ENCODE measurements around the gene ADD2.

ADD2 gene

DNA sequence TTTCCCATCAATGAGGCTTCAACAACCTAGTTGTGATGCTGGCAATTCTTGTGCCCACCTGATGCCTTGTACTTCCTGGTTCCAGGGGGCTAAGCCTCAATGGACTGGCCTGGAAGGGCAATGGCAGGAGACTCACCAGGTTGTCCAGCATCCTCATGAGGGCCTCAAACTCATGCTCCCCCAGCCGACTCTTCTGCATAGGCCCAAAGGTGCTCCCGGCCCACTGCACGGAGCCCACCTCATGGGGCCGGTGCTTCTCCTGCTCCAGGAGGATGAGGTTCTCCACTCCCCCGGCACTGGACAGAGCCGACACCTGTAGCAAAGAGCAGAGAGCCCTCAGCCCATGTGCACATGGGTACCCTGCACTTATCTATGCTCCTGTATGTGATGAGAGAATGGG, 84.5 kb downstream of the ADD2 start:
- Histone ChIP-seq H3K27me3 (ENCODE audit: insufficient read depth, low read length, poor library complexity) (no peaks in the 10 kb centered on the region), H3K79me1 (ENCODE audit: low read length) (no peaks in the 10 kb centered on the region)

GRCh38 chr2:70680735-70681134, 87.3 kb downstream of the ADD2 start:
- no peak overlapping the region for H3K18ac ChIP-seq (ENCODE audit: low read length)
- H3K4me2 ChIP-seq (ENCODE audit: low read length): no peak overlapping the region
- no peaks in the 10 kb centered on the region for H3K79me2 ChIP-seq (ENCODE audit: control insufficient read depth, insufficient read depth, low read length)
- peaks cover 4% of the 10 kb centered on the region for H3K36me3 ChIP-seq (ENCODE audit: control insufficient read depth, insufficient read depth, low read length)
- H3K79me1 ChIP-seq (ENCODE audit: low read length): no peaks in the 10 kb centered on the region
- no peak overlapping the region for H2BK15ac ChIP-seq (replicated peaks; ENCODE audit: low read depth)
- no peak overlapping the region for H3K56ac ChIP-seq (ENCODE audit: low read length)
- H3K4ac ChIP-seq (ENCODE audit: low read depth, low read length): no peak overlapping the region
- no CpG with 5 or more reads among the region's 2 CpGs for WGBS (ENCODE audit: extremely low coverage, insufficient coverage, low lambda C conversion rate)
- DNase-seq: no peak
- H3K9ac ChIP-seq (ENCODE audit: low read length): no peak overlapping the region
- H2AK5ac ChIP-seq (ENCODE audit: low read length): no peak overlapping the region
- no peak overlapping the region for H4K5ac ChIP-seq (ENCODE audit: low read length)
- no peak overlapping the region for H2BK5ac ChIP-seq (ENCODE audit: low read length)
- no peaks in the 10 kb centered on the region for H3K4me1 ChIP-seq (ENCODE audit: control insufficient read depth, low read depth, low read length)
- no peak overlapping the region for H3K4me3 ChIP-seq (ENCODE audit: low read length)
- no peaks in the 10 kb centered on the region for H3K27me3 ChIP-seq (ENCODE audit: insufficient read depth, low read length, poor library complexity)
- H3K23ac ChIP-seq (ENCODE audit: low read length): no peak overlapping the region
- H3K27ac ChIP-seq (ENCODE audit: low read depth, low read length): no peak overlapping the region
- H4K8ac ChIP-seq (ENCODE audit: low read depth, low read length): no peak overlapping the region
- no peak overlapping the region for H2BK120ac ChIP-seq (ENCODE audit: low read depth, low read length)

More for the DNA sequence above, 84.5 kb downstream of the ADD2 start:
- Histone ChIP-seq H3K18ac (ENCODE audit: low read length) (no peak overlapping the region), H3K56ac (ENCODE audit: low read length) (no peak overlapping the region), H2BK15ac (replicated peaks; ENCODE audit: low read depth) (no peak overlapping the region), H2BK120ac (ENCODE audit: low read depth, low read length) (no peak overlapping the region), H4K5ac (ENCODE audit: low read length) (no peak overlapping the region), H2AK5ac (ENCODE audit: low read length) (no peak overlapping the region), H3K4me1 (ENCODE audit: control insufficient read depth, low read depth, low read length) (peaks cover 4% of the 10 kb centered on the region), H3K23ac (ENCODE audit: low read length) (no peak overlapping the region), H3K4me3 (ENCODE audit: low read length) (no peak overlapping the region), H3K9ac (ENCODE audit: low read length) (no peak overlapping the region), H3K4me2 (ENCODE audit: low read length) (no peak overlapping the region), H3K4ac (ENCODE audit: low read depth, low read length) (no peak overlapping the region), H2BK5ac (ENCODE audit: low read length) (no peak overlapping the region), H3K27ac (ENCODE audit: low read depth, low read length) (no peak overlapping the region), H3K36me3 (ENCODE audit: control insufficient read depth, insufficient read depth, low read length) (peaks cover 3% of the 10 kb centered on the region), H3K79me2 (ENCODE audit: control insufficient read depth, insufficient read depth, low read length) (no peaks in the 10 kb centered on the region), H4K8ac (ENCODE audit: low read depth, low read length) (no peak overlapping the region)
- no peak for DNase-seq
- WGBS (ENCODE audit: extremely low coverage, insufficient coverage, low lambda C conversion rate): no CpG with 5 or more reads among the region's 6 CpGs

DNA sequence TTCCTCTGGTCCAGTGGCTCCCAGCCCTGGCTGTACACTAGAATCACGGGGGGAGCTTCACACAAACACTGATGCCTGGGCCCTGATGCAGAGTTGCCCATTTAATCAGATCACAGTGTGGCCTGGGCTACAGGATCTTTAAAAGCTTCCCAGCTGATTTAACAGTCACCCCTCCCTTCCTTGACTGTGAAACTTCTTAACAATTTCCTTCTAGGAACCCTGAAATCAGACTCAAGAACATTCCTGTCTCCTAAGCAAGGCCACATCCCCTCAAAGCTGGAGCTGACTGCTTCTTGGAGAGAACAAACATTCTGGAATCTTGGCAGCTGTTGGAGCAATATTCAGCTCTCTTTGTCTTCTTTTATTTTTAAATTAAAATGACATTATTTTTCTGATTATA, 88.7 kb downstream of the ADD2 start:
- no peaks in the 10 kb centered on the region for H3K79me2 ChIP-seq (ENCODE audit: control insufficient read depth, insufficient read depth, low read length)
- DNase-seq: no peak
- H2BK15ac ChIP-seq (replicated peaks; ENCODE audit: low read depth): no peak overlapping the region
- H3K27ac ChIP-seq (ENCODE audit: low read depth, low read length): no peak overlapping the region
- H3K56ac ChIP-seq (ENCODE audit: low read length): no peak overlapping the region
- H3K4me1 ChIP-seq (ENCODE audit: control insufficient read depth, low read depth, low read length): no peaks in the 10 kb centered on the region
- H3K18ac ChIP-seq (ENCODE audit: low read length): no peak overlapping the region
- H4K5ac ChIP-seq (ENCODE audit: low read length): no peak overlapping the region
- no CpG with 5 or more reads among the region's 1 CpG for WGBS (ENCODE audit: extremely low coverage, insufficient coverage, low lambda C conversion rate)
- no peak overlapping the region for H3K23ac ChIP-seq (ENCODE audit: low read length)
- H2BK120ac ChIP-seq (ENCODE audit: low read depth, low read length): no peak overlapping the region
- no peak overlapping the region for H2BK5ac ChIP-seq (ENCODE audit: low read length)
- no peak overlapping the region for H3K4me2 ChIP-seq (ENCODE audit: low read length)
- no peak overlapping the region for H3K4ac ChIP-seq (ENCODE audit: low read depth, low read length)
- no peak overlapping the region for H4K8ac ChIP-seq (ENCODE audit: low read depth, low read length)
- H3K9ac ChIP-seq (ENCODE audit: low read length): no peak overlapping the region
- no peak overlapping the region for H3K4me3 ChIP-seq (ENCODE audit: low read length)
- H3K36me3 ChIP-seq (ENCODE audit: control insufficient read depth, insufficient read depth, low read length): peaks cover 4% of the 10 kb centered on the region
- H3K79me1 ChIP-seq (ENCODE audit: low read length): no peaks in the 10 kb centered on the region
- no peaks in the 10 kb centered on the region for H3K27me3 ChIP-seq (ENCODE audit: insufficient read depth, low read length, poor library complexity)
- H2AK5ac ChIP-seq (ENCODE audit: low read length): no peak overlapping the region

DNA sequence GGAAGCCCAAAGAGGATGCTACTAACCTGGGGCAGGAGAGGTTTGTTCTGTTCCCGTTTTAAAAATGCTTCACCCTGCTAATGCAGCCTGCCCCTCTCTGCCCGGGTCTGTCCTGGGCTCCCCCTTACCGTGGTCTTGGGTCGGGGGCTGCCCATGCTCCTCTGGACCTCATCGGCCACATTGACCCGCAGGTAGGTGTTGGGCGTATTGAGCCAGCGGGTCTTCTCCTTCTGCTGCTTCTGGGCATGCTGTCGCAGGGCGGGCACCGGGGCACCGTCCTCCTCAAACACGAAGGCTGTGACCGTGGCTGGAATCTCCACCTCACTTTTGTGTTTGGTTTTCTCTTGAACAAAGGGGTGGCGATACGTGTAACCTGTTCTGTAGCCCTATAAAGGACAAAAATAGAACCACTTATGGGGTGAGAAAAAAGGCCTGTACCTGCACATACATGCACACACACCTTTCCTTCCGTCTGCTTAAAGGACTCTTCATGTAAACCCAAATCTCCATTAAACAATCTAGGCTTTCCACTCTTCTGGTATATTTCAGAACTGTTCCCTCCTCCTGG, 89.3 kb downstream of the ADD2 start:
- Histone ChIP-seq H3K9ac (ENCODE audit: low read length) (no peak overlapping the region), H2BK120ac (ENCODE audit: low read depth, low read length) (no peak overlapping the region), H3K79me2 (ENCODE audit: control insufficient read depth, insufficient read depth, low read length) (no peaks in the 10 kb centered on the region), H3K4ac (ENCODE audit: low read depth, low read length) (no peak overlapping the region), H3K4me2 (ENCODE audit: low read length) (no peak overlapping the region), H3K79me1 (ENCODE audit: low read length) (no peaks in the 10 kb centered on the region), H3K27me3 (ENCODE audit: insufficient read depth, low read length, poor library complexity) (no peaks in the 10 kb centered on the region), H3K36me3 (ENCODE audit: control insufficient read depth, insufficient read depth, low read length) (peaks cover 4% of the 10 kb centered on the region), H3K18ac (ENCODE audit: low read length) (no peak overlapping the region), H2BK15ac (replicated peaks; ENCODE audit: low read depth) (no peak overlapping the region), H3K4me1 (ENCODE audit: control insufficient read depth, low read depth, low read length) (no peaks in the 10 kb centered on the region), H4K8ac (ENCODE audit: low read depth, low read length) (no peak overlapping the region), H3K27ac (ENCODE audit: low read depth, low read length) (no peak overlapping the region), H2AK5ac (ENCODE audit: low read length) (no peak overlapping the region), H3K4me3 (ENCODE audit: low read length) (no peak overlapping the region), H2BK5ac (ENCODE audit: low read length) (no peak overlapping the region), H3K23ac (ENCODE audit: low read length) (no peak overlapping the region), H3K56ac (ENCODE audit: low read length) (no peak overlapping the region), H4K5ac (ENCODE audit: low read length) (no peak overlapping the region)
- no peak for DNase-seq
- no CpG with 5 or more reads among the region's 17 CpGs for WGBS (ENCODE audit: extremely low coverage, insufficient coverage, low lambda C conversion rate)

DNA sequence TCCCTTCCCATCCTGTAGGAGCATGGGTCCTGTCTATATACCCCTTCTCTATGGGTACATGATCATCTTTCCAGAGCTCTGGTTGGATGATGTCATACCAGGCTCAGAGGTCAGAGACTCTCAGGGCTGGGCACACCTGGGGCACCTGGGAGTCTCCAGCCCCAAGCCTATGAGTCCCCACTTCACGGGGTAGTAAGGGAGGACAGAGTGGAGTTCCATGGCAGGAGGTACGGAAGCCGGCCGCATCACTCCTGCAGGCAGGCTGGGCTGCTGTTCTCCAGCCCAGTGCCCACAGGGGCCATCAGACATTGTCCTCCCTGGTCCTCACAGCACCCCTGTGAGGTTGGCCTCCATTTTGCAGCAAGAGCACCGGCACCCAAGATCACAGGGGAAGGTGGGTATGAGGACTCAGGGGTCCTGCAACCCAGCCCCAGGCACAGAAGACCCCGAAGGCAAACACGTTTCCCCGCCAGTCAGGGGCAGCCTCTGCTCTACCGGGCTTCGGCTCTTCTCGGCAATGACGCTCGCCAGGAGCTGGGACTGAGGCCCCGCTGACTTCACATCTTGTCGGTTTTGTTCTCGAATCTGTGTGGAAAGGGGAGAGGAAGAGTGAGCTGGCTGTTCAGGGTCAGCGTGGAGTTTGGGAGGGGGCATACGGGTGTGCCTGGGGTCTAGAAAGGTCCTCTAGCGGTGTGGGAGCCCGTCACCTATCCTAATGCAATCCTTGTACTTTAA, 91.5 kb downstream of the ADD2 start:
- no peak overlapping the region for H3K27ac ChIP-seq (ENCODE audit: low read depth, low read length)
- H2BK15ac ChIP-seq (replicated peaks; ENCODE audit: low read depth): no peak overlapping the region
- no peak overlapping the region for H2BK120ac ChIP-seq (ENCODE audit: low read depth, low read length)
- H3K27me3 ChIP-seq (ENCODE audit: insufficient read depth, low read length, poor library complexity): no peaks in the 10 kb centered on the region
- no peak overlapping the region for H3K23ac ChIP-seq (ENCODE audit: low read length)
- no peaks in the 10 kb centered on the region for H3K79me2 ChIP-seq (ENCODE audit: control insufficient read depth, insufficient read depth, low read length)
- no peak overlapping the region for H3K9ac ChIP-seq (ENCODE audit: low read length)
- no peak overlapping the region for H3K4ac ChIP-seq (ENCODE audit: low read depth, low read length)
- H3K79me1 ChIP-seq (ENCODE audit: low read length): no peaks in the 10 kb centered on the region
- WGBS (ENCODE audit: extremely low coverage, insufficient coverage, low lambda C conversion rate): no CpG with 5 or more reads among the region's 20 CpGs
- no peak overlapping the region for H2BK5ac ChIP-seq (ENCODE audit: low read length)
- no peak overlapping the region for H3K4me2 ChIP-seq (ENCODE audit: low read length)
- H3K4me1 ChIP-seq (ENCODE audit: control insufficient read depth, low read depth, low read length): no peaks in the 10 kb centered on the region
- no peak overlapping the region for H3K4me3 ChIP-seq (ENCODE audit: low read length)
- no peak overlapping the region for H4K5ac ChIP-seq (ENCODE audit: low read length)
- H3K18ac ChIP-seq (ENCODE audit: low read length): no peak overlapping the region
- H3K56ac ChIP-seq (ENCODE audit: low read length): no peak overlapping the region
- DNase-seq: no peak
- peaks cover 4% of the 10 kb centered on the region for H3K36me3 ChIP-seq (ENCODE audit: control insufficient read depth, insufficient read depth, low read length)
- H2AK5ac ChIP-seq (ENCODE audit: low read length): no peak overlapping the region
- H4K8ac ChIP-seq (ENCODE audit: low read depth, low read length): no peak overlapping the region

- H2BK120ac ChIP-seq (ENCODE audit: low read depth, low read length): no peak overlapping the region
- no peak overlapping the region for H3K27ac ChIP-seq (ENCODE audit: low read depth, low read length)
- no peak overlapping the region for H2BK15ac ChIP-seq (replicated peaks; ENCODE audit: low read depth)
- no peak overlapping the region for H3K4ac ChIP-seq (ENCODE audit: low read depth, low read length)
- H3K18ac ChIP-seq (ENCODE audit: low read length): no peak overlapping the region
- H3K56ac ChIP-seq (ENCODE audit: low read length): no peak overlapping the region
- H2BK5ac ChIP-seq (ENCODE audit: low read length): no peak overlapping the region
- no peak overlapping the region for H3K9ac ChIP-seq (ENCODE audit: low read length)
- H3K36me3 ChIP-seq (ENCODE audit: control insufficient read depth, insufficient read depth, low read length): peaks cover 4% of the 10 kb centered on the region
- H3K4me1 ChIP-seq (ENCODE audit: control insufficient read depth, low read depth, low read length): no peaks in the 10 kb centered on the region
- H4K5ac ChIP-seq (ENCODE audit: low read length): no peak overlapping the region
- no peak overlapping the region for H2AK5ac ChIP-seq (ENCODE audit: low read length)
- no peak for DNase-seq
- WGBS (ENCODE audit: extremely low coverage, insufficient coverage, low lambda C conversion rate): no CpG with 5 or more reads among the region's 2 CpGs
- H4K8ac ChIP-seq (ENCODE audit: low read depth, low read length): no peak overlapping the region
- no peaks in the 10 kb centered on the region for H3K27me3 ChIP-seq (ENCODE audit: insufficient read depth, low read length, poor library complexity)
- H3K79me2 ChIP-seq (ENCODE audit: control insufficient read depth, insufficient read depth, low read length): no peaks in the 10 kb centered on the region
- H3K4me2 ChIP-seq (ENCODE audit: low read length): no peak overlapping the region
- no peaks in the 10 kb centered on the region for H3K79me1 ChIP-seq (ENCODE audit: low read length)
- H3K4me3 ChIP-seq (ENCODE audit: low read length): no peak overlapping the region
- H3K23ac ChIP-seq (ENCODE audit: low read length): no peak overlapping the region
Measured at GRCh38 chr2:70675862-70676261, 92.1 kb downstream of the ADD2 start.

Measured in mesendoderm (in vitro differentiated cells).